UCSD-AML1 (cell line): ENCODE measurements around the gene ARHGAP26.

Source experiments
- DNase-seq: peaks from one replicate; lab custom pipeline; 2025; ENCODE audit not compliant: unreplicated experiment; lab: John Stamatoyannopoulos, UW

ARHGAP26 gene

GRCh38 chr5:142871363-142872193 lies 101.4 kb downstream of the ARHGAP26 start:
- DNase-seq: no peak

- no peak for DNase-seq
Measured at GRCh38 chr5:142872217-142872616, 102.0 kb downstream of the ARHGAP26 start.

- no peak for DNase-seq
Measured at GRCh38 chr5:142872795-142873194, 102.6 kb downstream of the ARHGAP26 start.

- DNase-seq: no peak
Measured at GRCh38 chr5:142873831-142874230, 103.7 kb downstream of the ARHGAP26 start.

- DNase-seq: no peak
Measured at GRCh38 chr5:142874540-142874939, 104.4 kb downstream of the ARHGAP26 start.

- DNase-seq: no peak
Measured at GRCh38 chr5:142875936-142876335, 105.8 kb downstream of the ARHGAP26 start.

- DNase-seq: no peak
Measured at GRCh38 chr5:142876817-142877216, 106.6 kb downstream of the ARHGAP26 start.

- DNase-seq: no peak
Measured at GRCh38 chr5:142878111-142878510, 107.9 kb downstream of the ARHGAP26 start.

GRCh38 chr5:142878638-142879037 lies 108.5 kb downstream of the ARHGAP26 start:
- DNase-seq: no peak

- no peak for DNase-seq
Measured at GRCh38 chr5:142881076-142881783, 111.1 kb downstream of the ARHGAP26 start.

- DNase-seq: no peak
Measured at GRCh38 chr5:142881784-142882126, 111.6 kb downstream of the ARHGAP26 start.

GRCh38 chr5:142883025-142883424 lies 112.8 kb downstream of the ARHGAP26 start:
- DNase-seq: no peak

GRCh38 chr5:142883438-142883837 lies 113.3 kb downstream of the ARHGAP26 start:
- DNase-seq: no peak

- DNase-seq: no peak
Measured at GRCh38 chr5:142884029-142884428, 113.9 kb downstream of the ARHGAP26 start.

GRCh38 chr5:142886211-142886610 lies 116.0 kb downstream of the ARHGAP26 start:
- no peak for DNase-seq

- DNase-seq: no peak
Measured at GRCh38 chr5:142886956-142887355, 116.8 kb downstream of the ARHGAP26 start.

- no peak for DNase-seq
Measured at GRCh38 chr5:142888469-142889085, 118.4 kb downstream of the ARHGAP26 start.

GRCh38 chr5:142892021-142892420 lies 121.8 kb downstream of the ARHGAP26 start:
- DNase-seq: no peak

GRCh38 chr5:142894315-142894714 lies 124.1 kb downstream of the ARHGAP26 start:
- no peak for DNase-seq

- DNase-seq: no peak
Measured at GRCh38 chr5:142894749-142895148, 124.6 kb downstream of the ARHGAP26 start.

- no peak for DNase-seq
Measured at GRCh38 chr5:142896325-142897007, 126.3 kb downstream of the ARHGAP26 start.
